IMR-90 (cell line): ENCODE results near the gene GOLGA8H. TPM values are rescaled to one million over a fixed set of nuclear protein-coding genes. Genes with fewer than 3 reads are reported as not detected.
"Not testable (repeated sequence)": the region's sequence is repeated elsewhere in the genome, so short reads cannot be mapped to it uniquely, and the experiment has no call there.

Experiments used
- ATAC-seq: fragments of 200-7000 bp; cut with Tn5 transposase; 2 replicates; pipeline ENCODE4 v1.9.1; 2020; ENCODE audit warnings: low read depth, mild to moderate bottlenecking, moderate library complexity
- BruUV-seq: library from RNA; stranded (reverse); fragments of 400-500 nt; replicated peaks from 2 replicates; lab custom pipeline; 2021; lab: Mats Ljungman, UMichigan
- CTCF ChIA-PET: fragments of 300-600 bp; formaldehyde crosslinking; extraction: SDS; loops from one replicate; lab custom pipeline; 2021; ENCODE audit warnings: antibody characterized with exemption; lab: Yijun Ruan, JAX
- POLR2A ChIA-PET: fragments of 300-600 bp; sonication (Branson Sonifier 250); formaldehyde crosslinking; loops from one replicate; lab custom pipeline; 2022; ENCODE audit warnings: antibody characterized with exemption; ENCODE audit not compliant: unreplicated experiment; lab: Charles Lee
- DNase-seq: peaks from one replicate; pipeline ENCODE4 v3.0.0; 2013
- H2AFZ ChIP-seq: replicated peaks from 2 replicates; pipeline ENCODE3; 2013; ENCODE audit warnings: low read length, mild to moderate bottlenecking; ENCODE audit not compliant: poor library complexity
- H2AK5ac ChIP-seq: 2 replicates; pipeline ENCODE4 v1.6.1; 2013; ENCODE audit warnings: low read depth, low read length, inconsistent platforms
- H2AK9ac ChIP-seq: replicated peaks from 2 replicates; pipeline ENCODE3; 2013; ENCODE audit warnings: mild to moderate bottlenecking, low read depth, low read length, moderate library complexity; ENCODE audit not compliant: poor library complexity
- H2BK120ac ChIP-seq: 2 replicates; pipeline ENCODE4 v1.6.1; 2013; ENCODE audit warnings: low read depth, low read length, inconsistent platforms
- H2BK15ac ChIP-seq: 3 replicates; pipeline ENCODE4 v1.6.1; 2013; ENCODE audit warnings: low read depth, low read length, inconsistent platforms
- H2BK20ac ChIP-seq: 2 replicates; pipeline ENCODE4 v1.6.1; 2013; ENCODE audit warnings: low read depth, mild to moderate bottlenecking, inconsistent platforms, low read length, moderate library complexity
- H2BK5ac ChIP-seq: 2 replicates; pipeline ENCODE4 v1.6.1; 2013; ENCODE audit warnings: mild to moderate bottlenecking, low read depth, low read length, inconsistent platforms; ENCODE audit not compliant: poor library complexity, severe bottlenecking
- H3K14ac ChIP-seq: replicated peaks from 2 replicates; pipeline ENCODE4 v1.6.1; 2013; ENCODE audit warnings: low read depth, low read length, inconsistent platforms
- H3K18ac ChIP-seq: 2 replicates; pipeline ENCODE4 v1.6.1; 2013; ENCODE audit warnings: low read depth, low read length, control low read depth
- H3K23ac ChIP-seq: 2 replicates; pipeline ENCODE4 v1.6.1; 2013; ENCODE audit warnings: low read depth, low read length, inconsistent platforms
- H3K27ac ChIP-seq: 2 replicates; pipeline ENCODE4 v1.5.1; 2013; ENCODE audit warnings: mild to moderate bottlenecking, control low read depth, low read length; ENCODE audit not compliant: insufficient read depth
- H3K27me3 ChIP-seq: 2 replicates; pipeline ENCODE4 v1.6.1; 2013; ENCODE audit warnings: low read length; ENCODE audit not compliant: control insufficient read depth, insufficient read depth
- H3K36me3 ChIP-seq: 2 replicates; pipeline ENCODE4 v1.6.1; 2013; ENCODE audit warnings: low read length, mixed read lengths; ENCODE audit not compliant: control insufficient read depth, insufficient read depth
- H3K4ac ChIP-seq: 2 replicates; pipeline ENCODE4 v1.6.1; 2013; ENCODE audit warnings: low read depth, low read length, inconsistent platforms
- H3K4me1 ChIP-seq: 2 replicates; pipeline ENCODE4 v1.6.1; 2013; ENCODE audit warnings: low read length, mixed read lengths; ENCODE audit not compliant: control insufficient read depth, insufficient read depth
- H3K4me2 ChIP-seq: 2 replicates; pipeline ENCODE4 v1.6.1; 2013; ENCODE audit warnings: low read depth, mild to moderate bottlenecking, control low read depth, low read length, moderate library complexity
- H3K4me3 ChIP-seq: 2 replicates; pipeline ENCODE4 v1.5.1; 2013; ENCODE audit warnings: low read depth, mild to moderate bottlenecking, control low read depth, low read length, moderate library complexity; ENCODE audit not compliant: insufficient read depth
- H3K56ac ChIP-seq: 2 replicates; pipeline ENCODE4 v1.6.1; 2013; ENCODE audit warnings: low read length, inconsistent platforms; ENCODE audit not compliant: insufficient read depth; ENCODE audit errors: extremely low read depth
- H3K79me1 ChIP-seq, 2 experiments: 2 replicates each; pipeline ENCODE4 v1.6.1; 2013; ENCODE audit warnings: low read length in 2 of 2, inconsistent platforms in 1 of 2, low read depth in 1 of 2
- H3K9ac ChIP-seq: 2 replicates; pipeline ENCODE4 v1.6.1; 2013; ENCODE audit warnings: low read depth, low read length, control low read depth
- H3K9me1 ChIP-seq: 2 replicates; pipeline ENCODE4 v1.6.1; 2013; ENCODE audit warnings: low read length, inconsistent platforms; ENCODE audit not compliant: insufficient read depth
- H3K9me3 ChIP-seq: 2 replicates; pipeline ENCODE4 v1.6.1; 2013; ENCODE audit warnings: low read length; ENCODE audit not compliant: control insufficient read depth, insufficient read depth
- H4K20me1 ChIP-seq: 2 replicates; pipeline ENCODE4 v1.6.1; 2013; ENCODE audit warnings: low read length, inconsistent platforms; ENCODE audit not compliant: insufficient read depth
- H4K5ac ChIP-seq: 2 replicates; pipeline ENCODE4 v1.6.1; 2013; ENCODE audit warnings: mild to moderate bottlenecking, low read depth, low read length, control low read depth
- H4K8ac ChIP-seq, 2 experiments: 2 replicates each; pipeline ENCODE4 v1.6.1; 2013; ENCODE audit warnings: low read depth in 2 of 2, low read length in 2 of 2, control low read depth in 1 of 2, inconsistent platforms in 1 of 2
- H4K91ac ChIP-seq: 2 replicates; pipeline ENCODE4 v1.6.1; 2013; ENCODE audit warnings: low read depth, low read length, inconsistent platforms; ENCODE audit not compliant: insufficient read depth
- WGBS, 2 experiments: methylation state at CpG; one replicate each; pipeline versions ENCODE4 v1.1.5 to v1.1.7; 2013; ENCODE audit warnings: missing lambda C conversion rate in 2 of 2; ENCODE audit not compliant: insufficient read length in 1 of 2; ENCODE audit errors: extremely low coverage in 2 of 2; 5-methylcytosine and 5-hydroxymethylcytosine counted together
- dilution Hi-C: fragments of 300-500 bp; cut with HindIII; formaldehyde crosslinking; loops from one replicate; pipeline ENCODE4 v1.14.3; 2018; ENCODE audit warnings: low sequenced_read_pairs; ENCODE audit not compliant: unreplicated experiment
- in situ Hi-C: fragments of 300-500 bp; cut with MboI; formaldehyde crosslinking; loops from 3 replicates; pipeline ENCODE4 v1.14.3; 2019; ENCODE audit warnings: low sequenced_read_pairs, inconsistent platforms, mixed read lengths
- intact Hi-C: fragments of 100-400 bp; cut with micrococcal nuclease; formaldehyde crosslinking; loops from 2 replicates; pipeline ENCODE4 v1.10.0; 2022
- polyA plus RNA-seq, 3 experiments: library from polyadenylated mRNA; depleted of rRNA; stranded (reverse); fragments of >200 nt; gene quantifications; 2 replicates each; pipeline ENCODE4 v1.2.3, GENCODE V29; 2012; ENCODE audit warnings: low replicate concordance in 1 of 3
- total RNA-seq: library from RNA; depleted of rRNA; stranded (reverse); fragments of >200 nt; gene quantifications from 2 replicates; pipeline ENCODE4 v1.2.3, GENCODE V29; 2012

GOLGA8H gene
- total and polyA plus RNA-seq, 2 of the 4 experiments (the other 2 are of a cell fraction), result not detected

DNA sequence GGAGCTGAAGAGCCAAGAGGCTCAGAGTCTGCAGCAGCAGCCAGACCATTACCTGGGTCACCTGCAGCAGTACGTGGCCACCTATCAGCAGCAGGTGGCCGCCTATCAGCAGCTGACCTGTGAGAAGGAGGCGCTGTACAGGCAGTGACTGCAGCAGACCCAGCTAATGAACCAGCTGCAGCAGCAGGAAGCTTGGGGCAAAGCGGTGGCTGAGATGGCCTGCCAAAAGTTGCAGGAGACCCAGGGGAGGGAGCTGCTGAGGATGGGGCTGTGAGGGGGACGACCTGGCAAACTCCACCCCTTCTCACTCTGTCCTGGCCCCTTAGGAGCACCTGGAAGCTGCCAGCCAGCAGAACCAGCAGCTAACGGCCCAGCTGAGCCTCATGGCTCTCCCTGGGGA, 8.4 kb downstream of the GOLGA8H start:
- no CpG with 5 or more reads among the region's 6 CpGs for WGBS, 2 experiments
- H3K4ac ChIP-seq, H2AK5ac ChIP-seq, H4K91ac ChIP-seq, H3K23ac ChIP-seq, H2BK15ac ChIP-seq, H3K14ac ChIP-seq, H4K8ac ChIP-seq, H2BK120ac ChIP-seq, H4K5ac ChIP-seq, intact Hi-C loops, H3K27ac ChIP-seq, dilution Hi-C loops, H3K4me2 ChIP-seq, H2AFZ ChIP-seq, BruUV-seq, H3K4me3 ChIP-seq, ATAC-seq, POLR2A ChIA-PET, H3K9me3 ChIP-seq, H3K4me1 ChIP-seq, H2BK5ac ChIP-seq, H2BK20ac ChIP-seq, H2AK9ac ChIP-seq, H3K9me1 ChIP-seq, CTCF ChIA-PET, H3K9ac ChIP-seq, H3K36me3 ChIP-seq, H4K20me1 ChIP-seq, DNase-seq, H3K27me3 ChIP-seq, H3K79me1 ChIP-seq, in situ Hi-C loops, H3K56ac ChIP-seq, H3K18ac ChIP-seq: not testable (repeated sequence)
